ENCODE results near the gene SCN2A. TPM values are rescaled to one million over a fixed set of nuclear protein-coding genes. Genes with fewer than 3 reads are reported as not detected.

The SCN2A gene
- total and polyA plus RNA-seq, 2 donors (not counting 3 experiments of a cell fraction or from before 2014, with no cell fraction given) = not detected

GRCh38 chr2:165434865-165435496, 195.8 kb downstream of the SCN2A start:
- H4K20me1 ChIP-seq (replicated peaks; ENCODE audit: control insufficient read depth, extremely low read depth, insufficient read depth, low read length) = no peaks in the 10 kb centered on the region
- no peaks in the 10 kb centered on the region for H3K27me3 ChIP-seq (ENCODE audit: control insufficient read depth in 2 of 2, insufficient read depth in 2 of 2, low read length in 2 of 2)
- H3K4me1 ChIP-seq (ENCODE audit: control insufficient read depth, extremely low read depth, insufficient read depth, low read length) = no peaks in the 10 kb centered on the region
- BruUV-seq (replicated peaks) = no TSS peak
- dilution Hi-C loops (cut with MboI; ENCODE audit: extremely low pct_ligation_motif_present, low sequenced_read_pairs) = no loop called here
- H3K4me2 ChIP-seq (ENCODE audit: insufficient read depth, low read length) = no peak overlapping the region
- no peak for DNase-seq (ENCODE audit: low read depth, low spot score)
- no peak overlapping the region for H3K9ac ChIP-seq (replicated peaks; ENCODE audit: extremely low read depth, insufficient read depth, low read length)
- H3K9me3 ChIP-seq (replicated peaks; ENCODE audit: control insufficient read depth, insufficient read depth, low read length) = no peaks in the 10 kb centered on the region
- H2AFZ ChIP-seq (ENCODE audit: low read depth, low read length) = no peak overlapping the region
- no peak for FAIRE-seq
- ChIA-PET POLR2A (no interaction called here), CTCF (no interaction called here)
- intact Hi-C loops (cut with micrococcal nuclease) = no loop called here
- H3K9me1 ChIP-seq (replicated peaks; ENCODE audit: control insufficient read depth, extremely low read depth, insufficient read depth, low read length) = no peaks in the 10 kb centered on the region
- H3K4me3 ChIP-seq (replicated peaks in 1 of 3; ENCODE audit: insufficient read depth in 1 of 3, low read depth in 1 of 3, low read length in 3 of 3) = no peak overlapping the region
- H3K36me3 ChIP-seq (ENCODE audit: control insufficient read depth in 2 of 2, extremely low read depth in 1 of 2, insufficient read depth in 2 of 2, low read length in 2 of 2) = no peaks in the 10 kb centered on the region
- TF ChIP-seq, protein P1, sequence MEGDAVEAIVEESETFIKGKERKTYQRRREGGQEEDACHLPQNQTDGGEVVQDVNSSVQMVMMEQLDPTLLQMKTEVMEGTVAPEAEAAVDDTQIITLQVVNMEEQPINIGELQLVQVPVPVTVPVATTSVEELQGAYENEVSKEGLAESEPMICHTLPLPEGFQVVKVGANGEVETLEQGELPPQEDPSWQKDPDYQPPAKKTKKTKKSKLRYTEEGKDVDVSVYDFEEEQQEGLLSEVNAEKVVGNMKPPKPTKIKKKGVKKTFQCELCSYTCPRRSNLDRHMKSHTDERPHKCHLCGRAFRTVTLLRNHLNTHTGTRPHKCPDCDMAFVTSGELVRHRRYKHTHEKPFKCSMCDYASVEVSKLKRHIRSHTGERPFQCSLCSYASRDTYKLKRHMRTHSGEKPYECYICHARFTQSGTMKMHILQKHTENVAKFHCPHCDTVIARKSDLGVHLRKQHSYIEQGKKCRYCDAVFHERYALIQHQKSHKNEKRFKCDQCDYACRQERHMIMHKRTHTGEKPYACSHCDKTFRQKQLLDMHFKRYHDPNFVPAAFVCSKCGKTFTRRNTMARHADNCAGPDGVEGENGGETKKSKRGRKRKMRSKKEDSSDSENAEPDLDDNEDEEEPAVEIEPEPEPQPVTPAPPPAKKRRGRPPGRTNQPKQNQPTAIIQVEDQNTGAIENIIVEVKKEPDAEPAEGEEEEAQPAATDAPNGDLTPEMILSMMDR (IDR thresholded peaks at IDR 0.05; ENCODE audit: extremely low read depth in 1 of 2, insufficient read depth in 1 of 2, low read depth in 1 of 2, low read length in 2 of 2) = no peak
- no peak for TF ChIP-seq POLR2A (IDR thresholded peaks at IDR 0.05; ENCODE audit: low read depth, low read length)
- no peak for TF ChIP-seq EZH2 (IDR thresholded peaks at IDR 0.05; ENCODE audit: borderline replicate concordance, low read depth, low read length, severe bottlenecking)
- TF ChIP-seq JUN (IDR thresholded peaks at IDR 0.05; ENCODE audit: borderline replicate concordance, insufficient read depth, insufficient read length, low read depth) = no peak
- TF ChIP-seq FOS (IDR thresholded peaks at IDR 0.05; ENCODE audit: borderline replicate concordance, insufficient read depth, low read length) = no peak
- no peak for TF ChIP-seq POLR2AphosphoS5 (IDR thresholded peaks at IDR 0.05; ENCODE audit: insufficient read depth, low read depth, low read length)
- TF ChIP-seq, protein P2, sequence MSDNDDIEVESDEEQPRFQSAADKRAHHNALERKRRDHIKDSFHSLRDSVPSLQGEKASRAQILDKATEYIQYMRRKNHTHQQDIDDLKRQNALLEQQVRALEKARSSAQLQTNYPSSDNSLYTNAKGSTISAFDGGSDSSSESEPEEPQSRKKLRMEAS (IDR thresholded peaks at IDR 0.05; ENCODE audit: insufficient read depth, insufficient read length) = no peak
- no peaks in the 10 kb centered on the region for H3K79me2 ChIP-seq (ENCODE audit: control insufficient read depth, insufficient read depth, low read length)
- H3K27ac ChIP-seq (ENCODE audit: insufficient read depth, low read depth, low read length) = no peak overlapping the region
